Central memory CD8-positive, alpha-beta T cell (primary cell): ENCODE results near the gene IFT122.

Experiments used
- ATAC-seq: fragments of 150-1000 bp; cut with Tn5 transposase; replicated peaks from 2 replicates; pipeline ENCODE4 v1.10.0; 2022; ENCODE audit warnings: mild to moderate bottlenecking, moderate FRiP score, moderate number of reproducible peaks; ENCODE audit not compliant: poor library complexity, severe bottlenecking; ENCODE audit errors: extremely low read depth
- DNase-seq, 2 donors: peaks; one replicate each; pipeline ENCODE4 v3.0.0; 2021; ENCODE audit warnings: low spot score in 2 of 2
- H3K27ac Mint-ChIP-seq: one replicate; pipeline ENCODE4 v1.8.0; 2022; ENCODE audit warnings: low read depth, mild to moderate bottlenecking, moderate library complexity, mixed read lengths
- H3K27me3 Mint-ChIP-seq: one replicate; pipeline ENCODE4 v1.8.0; 2022; ENCODE audit warnings: mixed read lengths
- H3K36me3 Mint-ChIP-seq: one replicate; pipeline ENCODE4 v1.8.0; 2022; ENCODE audit warnings: mild to moderate bottlenecking, moderate library complexity, mixed read lengths; ENCODE audit not compliant: insufficient read depth
- H3K4me1 Mint-ChIP-seq: one replicate; pipeline ENCODE4 v1.8.0; 2022; ENCODE audit warnings: mixed read lengths
- H3K4me3 Mint-ChIP-seq: one replicate; pipeline ENCODE4 v1.8.0; 2022; ENCODE audit warnings: mild to moderate bottlenecking, moderate library complexity, mixed read lengths
- H3K9me3 Mint-ChIP-seq: one replicate; pipeline ENCODE4 v1.8.0; 2022; ENCODE audit warnings: mixed read lengths

Gene IFT122

GRCh38 chr3:129521611-129522010 lies 81.6 kb downstream of the IFT122 start:
- DNase-seq = no peak
- Mint-ChIP-seq H3K27ac (no peak overlapping the region), H3K9me3 (no peaks in the 10 kb centered on the region), H3K4me3 (no peak overlapping the region), H3K4me1 (peaks cover 7% of the 10 kb centered on the region), H3K27me3 (no peaks in the 10 kb centered on the region), H3K36me3 (no peaks in the 10 kb centered on the region)
- no peak for ATAC-seq

- Mint-ChIP-seq H3K27ac (no peak overlapping the region), H3K4me1 (no peaks in the 10 kb centered on the region)
- ATAC-seq = no peak
Measured at GRCh38 chr3:129522953-129523352, 82.9 kb downstream of the IFT122 start.

GRCh38 chr3:129524081-129524480 lies 84.1 kb downstream of the IFT122 start:
- ATAC-seq (no peak), DNase-seq (no peak)
- Mint-ChIP-seq H3K27ac (no peak overlapping the region), H3K27me3 (no peaks in the 10 kb centered on the region), H3K9me3 (no peaks in the 10 kb centered on the region), H3K4me1 (no peaks in the 10 kb centered on the region), H3K36me3 (no peaks in the 10 kb centered on the region), H3K4me3 (no peak overlapping the region)

More at GRCh38 chr3:129522953-129523352, 82.9 kb downstream of the IFT122 start:
- H3K36me3 Mint-ChIP-seq = no peaks in the 10 kb centered on the region
- H3K4me3 Mint-ChIP-seq = no peak overlapping the region
- no peak for DNase-seq
- H3K27me3 Mint-ChIP-seq = no peaks in the 10 kb centered on the region
- H3K9me3 Mint-ChIP-seq = no peaks in the 10 kb centered on the region

GRCh38 chr3:129525341-129525968 lies 85.4 kb downstream of the IFT122 start:
- H3K27ac Mint-ChIP-seq = no peak overlapping the region

GRCh38 chr3:129526121-129526900 lies 86.3 kb downstream of the IFT122 start:
- no peak for DNase-seq
- Mint-ChIP-seq H3K4me1 (peaks cover under 1% of the 10 kb centered on the region), H3K9me3 (no peaks in the 10 kb centered on the region), H3K4me3 (no peak overlapping the region), H3K27ac (no peak overlapping the region), H3K27me3 (no peaks in the 10 kb centered on the region), H3K36me3 (no peaks in the 10 kb centered on the region)
- peak; percentile 49 for ATAC-seq

More at GRCh38 chr3:129525341-129525968, 85.4 kb downstream of the IFT122 start:
- DNase-seq (no peak), ATAC-seq (no peak)
- Mint-ChIP-seq H3K4me1 (no peaks in the 10 kb centered on the region), H3K36me3 (no peaks in the 10 kb centered on the region), H3K27me3 (no peaks in the 10 kb centered on the region), H3K9me3 (no peaks in the 10 kb centered on the region), H3K4me3 (no peak overlapping the region)

DNA sequence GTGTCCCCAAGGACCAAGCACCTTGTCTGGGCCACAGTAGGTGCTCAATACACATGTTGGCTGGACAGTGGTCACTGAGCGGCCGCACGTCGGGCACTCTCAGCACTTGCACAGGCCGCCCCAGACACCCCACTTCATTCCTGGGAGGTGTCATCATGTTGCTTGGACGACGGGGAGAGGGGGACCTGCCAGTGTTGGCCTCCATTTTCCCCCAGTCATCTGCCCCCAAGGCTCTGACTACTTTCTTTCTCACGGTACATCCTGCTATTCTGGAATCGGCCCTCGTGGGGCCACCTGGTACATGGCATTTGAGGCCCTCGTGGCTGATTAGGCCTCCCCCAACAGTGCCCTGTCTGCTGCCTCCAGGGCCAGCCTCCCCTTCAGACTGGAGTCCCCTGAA lies 87.2 kb downstream of the IFT122 start:
- no peak for ATAC-seq

GRCh38 chr3:129528589-129529100 lies 88.6 kb downstream of the IFT122 start, which contains the start of gene RHO:
Gene RHO, plus strand, starts transcription at chr3:129528639. Its CDS starts 95 bp downstream, at chr3:129528734.
- no peak for DNase-seq
- Mint-ChIP-seq H3K9me3 (no peaks in the 10 kb centered on the region), H3K4me1 (peaks cover 5% of the 10 kb centered on the region), H3K27ac (no peak within 1 kb of the TSS), H3K36me3 (peaks cover 1% of the 10 kb centered on the region), H3K27me3 (no peaks in the 10 kb centered on the region), H3K4me3 (no peak within 1 kb of the TSS)
- no peak for ATAC-seq

More for the DNA sequence above, 87.2 kb downstream of the IFT122 start:
- Mint-ChIP-seq H3K9me3 (no peaks in the 10 kb centered on the region), H3K27me3 (no peaks in the 10 kb centered on the region), H3K36me3 (peaks cover 1% of the 10 kb centered on the region), H3K27ac (no peak overlapping the region), H3K4me3 (no peak overlapping the region), H3K4me1 (peaks cover 5% of the 10 kb centered on the region)
- no peak for DNase-seq

DNA sequence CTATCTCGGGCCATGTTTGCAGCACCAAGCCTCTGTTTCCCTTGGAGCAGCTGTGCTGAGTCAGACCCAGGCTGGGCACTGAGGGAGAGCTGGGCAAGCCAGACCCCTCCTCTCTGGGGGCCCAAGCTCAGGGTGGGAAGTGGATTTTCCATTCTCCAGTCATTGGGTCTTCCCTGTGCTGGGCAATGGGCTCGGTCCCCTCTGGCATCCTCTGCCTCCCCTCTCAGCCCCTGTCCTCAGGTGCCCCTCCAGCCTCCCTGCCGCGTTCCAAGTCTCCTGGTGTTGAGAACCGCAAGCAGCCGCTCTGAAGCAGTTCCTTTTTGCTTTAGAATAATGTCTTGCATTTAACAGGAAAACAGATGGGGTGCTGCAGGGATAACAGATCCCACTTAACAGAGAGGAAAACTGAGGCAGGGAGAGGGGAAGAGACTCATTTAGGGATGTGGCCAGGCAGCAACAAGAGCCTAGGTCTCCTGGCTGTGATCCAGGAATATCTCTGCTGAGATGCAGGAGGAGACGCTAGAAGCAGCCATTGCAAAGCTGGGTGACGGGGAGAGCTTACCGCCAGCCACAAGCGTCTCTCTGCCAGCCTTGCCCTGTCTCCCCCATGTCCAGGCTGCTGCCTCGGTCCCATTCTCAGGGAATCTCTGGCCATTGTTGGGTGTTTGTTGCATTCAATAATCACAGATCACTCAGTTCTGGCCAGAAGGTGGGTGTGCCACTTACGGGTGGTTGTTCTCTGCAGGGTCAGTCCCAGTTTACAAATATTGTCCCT lies 89.6 kb downstream of the IFT122 start:
- H3K4me3 Mint-ChIP-seq = no peak overlapping the region
- DNase-seq (no peak), ATAC-seq (no peak)
- H3K27me3 Mint-ChIP-seq = no peaks in the 10 kb centered on the region
- H3K4me1 Mint-ChIP-seq = peaks cover 12% of the 10 kb centered on the region
- no peak overlapping the region for H3K27ac Mint-ChIP-seq
- H3K9me3 Mint-ChIP-seq = no peaks in the 10 kb centered on the region
- peaks cover 1% of the 10 kb centered on the region for H3K36me3 Mint-ChIP-seq

DNA sequence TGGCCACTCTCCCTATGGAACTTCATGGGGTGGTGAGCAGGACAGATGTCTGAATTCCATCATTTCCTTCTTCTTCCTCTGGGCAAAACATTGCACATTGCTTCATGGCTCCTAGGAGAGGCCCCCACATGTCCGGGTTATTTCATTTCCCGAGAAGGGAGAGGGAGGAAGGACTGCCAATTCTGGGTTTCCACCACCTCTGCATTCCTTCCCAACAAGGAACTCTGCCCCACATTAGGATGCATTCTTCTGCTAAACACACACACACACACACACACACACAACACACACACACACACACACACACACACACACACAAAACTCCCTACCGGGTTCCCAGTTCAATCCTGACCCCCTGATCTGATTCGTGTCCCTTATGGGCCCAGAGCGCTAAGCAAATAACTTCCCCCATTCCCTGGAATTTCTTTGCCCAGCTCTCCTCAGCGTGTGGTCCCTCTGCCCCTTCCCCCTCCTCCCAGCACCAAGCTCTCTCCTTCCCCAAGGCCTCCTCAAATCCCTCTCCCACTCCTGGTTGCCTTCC lies 90.3 kb downstream of the IFT122 start:
- no peak overlapping the region for H3K4me3 Mint-ChIP-seq
- H3K4me1 Mint-ChIP-seq = peaks cover 12% of the 10 kb centered on the region
- no peak for ATAC-seq
- H3K9me3 Mint-ChIP-seq = no peaks in the 10 kb centered on the region
- no peaks in the 10 kb centered on the region for H3K27me3 Mint-ChIP-seq
- no peak overlapping the region for H3K27ac Mint-ChIP-seq
- peaks cover 1% of the 10 kb centered on the region for H3K36me3 Mint-ChIP-seq
- DNase-seq = no peak

- no peak for DNase-seq
- ATAC-seq = no peak
- Mint-ChIP-seq H3K36me3 (peaks cover 1% of the 10 kb centered on the region), H3K27me3 (no peaks in the 10 kb centered on the region), H3K4me3 (no peak overlapping the region), H3K27ac (no peak overlapping the region), H3K4me1 (peaks cover 12% of the 10 kb centered on the region), H3K9me3 (no peaks in the 10 kb centered on the region)
Measured at GRCh38 chr3:129530821-129531220, 90.8 kb downstream of the IFT122 start.

DNA sequence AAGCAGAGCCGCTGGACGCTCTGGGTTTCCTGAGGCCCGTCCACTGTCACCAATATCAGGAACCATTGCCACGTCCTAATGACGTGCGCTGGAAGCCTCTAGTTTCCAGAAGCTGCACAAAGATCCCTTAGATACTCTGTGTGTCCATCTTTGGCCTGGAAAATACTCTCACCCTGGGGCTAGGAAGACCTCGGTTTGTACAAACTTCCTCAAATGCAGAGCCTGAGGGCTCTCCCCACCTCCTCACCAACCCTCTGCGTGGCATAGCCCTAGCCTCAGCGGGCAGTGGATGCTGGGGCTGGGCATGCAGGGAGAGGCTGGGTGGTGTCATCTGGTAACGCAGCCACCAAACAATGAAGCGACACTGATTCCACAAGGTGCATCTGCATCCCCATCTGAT lies 91.7 kb downstream of the IFT122 start:
- ATAC-seq (no peak), DNase-seq (no peak)
- no peak overlapping the region for H3K4me3 Mint-ChIP-seq
- peak overlapping the region; percentile 13 for H3K27ac Mint-ChIP-seq
- no peaks in the 10 kb centered on the region for H3K27me3 Mint-ChIP-seq
- H3K36me3 Mint-ChIP-seq = peaks cover 1% of the 10 kb centered on the region
- peaks cover 12% of the 10 kb centered on the region for H3K4me1 Mint-ChIP-seq
- no peaks in the 10 kb centered on the region for H3K9me3 Mint-ChIP-seq

DNA sequence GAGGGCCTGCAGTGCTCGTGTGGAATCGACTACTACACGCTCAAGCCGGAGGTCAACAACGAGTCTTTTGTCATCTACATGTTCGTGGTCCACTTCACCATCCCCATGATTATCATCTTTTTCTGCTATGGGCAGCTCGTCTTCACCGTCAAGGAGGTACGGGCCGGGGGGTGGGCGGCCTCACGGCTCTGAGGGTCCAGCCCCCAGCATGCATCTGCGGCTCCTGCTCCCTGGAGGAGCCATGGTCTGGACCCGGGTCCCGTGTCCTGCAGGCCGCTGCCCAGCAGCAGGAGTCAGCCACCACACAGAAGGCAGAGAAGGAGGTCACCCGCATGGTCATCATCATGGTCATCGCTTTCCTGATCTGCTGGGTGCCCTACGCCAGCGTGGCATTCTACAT lies 92.2 kb downstream of the IFT122 start:
- Mint-ChIP-seq H3K27ac (peak overlapping the region; percentile 13), H3K4me3 (no peak overlapping the region), H3K9me3 (no peaks in the 10 kb centered on the region), H3K27me3 (no peaks in the 10 kb centered on the region), H3K4me1 (peaks cover 12% of the 10 kb centered on the region), H3K36me3 (peaks cover 1% of the 10 kb centered on the region)
- ATAC-seq (no peak), DNase-seq (no peak)
